ENCODE measurements around the gene C1orf198. TPM values are rescaled to one million over a fixed set of nuclear protein-coding genes. Genes with fewer than 3 reads are reported as not detected.

Gene C1orf198
- total and polyA plus RNA-seq, 2 of the 4 experiments (the other 2 are of a cell fraction): 67.4 to 76.2 TPM

DNA sequence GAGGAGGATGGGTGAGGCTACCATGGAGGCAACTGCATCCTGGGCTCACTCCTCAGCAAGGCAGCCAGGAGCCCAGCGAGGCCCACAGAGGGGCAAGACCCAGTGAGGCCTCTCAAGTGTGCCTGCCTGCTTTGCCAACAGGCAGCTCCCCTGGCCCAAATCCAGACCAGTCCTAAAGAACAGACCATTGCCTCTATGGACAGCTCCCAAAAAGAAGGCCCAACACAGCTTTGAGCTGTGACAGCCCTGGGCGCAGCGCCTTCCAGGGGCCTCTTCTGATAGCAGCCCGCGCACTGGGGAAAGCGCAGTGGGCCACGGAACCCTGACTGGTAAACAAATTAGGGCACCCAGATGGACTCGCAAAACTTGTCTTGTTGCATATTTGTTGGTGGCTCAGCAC, 25.5 kb downstream of the C1orf198 start:
- ChIA-PET CTCF (no interaction called here), POLR2A (ENCODE audit: unreplicated experiment) (no interaction called here)
- no peak overlapping the region for H3K4me2 ChIP-seq (ENCODE audit: low read depth, low read length)
- peaks cover 51% of the 10 kb centered on the region for H3K36me3 ChIP-seq (ENCODE audit: control insufficient read depth, insufficient read depth, low read length)
- H3K4ac ChIP-seq (ENCODE audit: low read depth, low read length): no peak overlapping the region
- H4K91ac ChIP-seq (ENCODE audit: insufficient read depth, low read depth, low read length): no peak overlapping the region
- dilution Hi-C loops (cut with HindIII; ENCODE audit: low sequenced_read_pairs, unreplicated experiment): no loop called here
- H2BK120ac ChIP-seq (ENCODE audit: low read depth, low read length): no peak overlapping the region
- DNase-seq: no peak
- TF ChIP-seq CTCF (conservative IDR thresholded peaks at IDR 0.05; ENCODE audit: low read depth, low read length) (no peak), RFX5 (IDR thresholded peaks at IDR 0.05; ENCODE audit: low read depth, low read length) (no peak), RCOR1 (IDR thresholded peaks at IDR 0.05; ENCODE audit: insufficient replicate concordance, low read length) (no peak), POLR2A (IDR thresholded peaks at IDR 0.05; ENCODE audit: low read depth, low read length) (no peak), MXI1 (IDR thresholded peaks at IDR 0.05; ENCODE audit: borderline replicate concordance, low read depth, low read length) (no peak)
- H2BK15ac ChIP-seq (ENCODE audit: low read depth, low read length): no peak overlapping the region
- H2AK9ac ChIP-seq (replicated peaks; ENCODE audit: low read depth, low read length, poor library complexity): no peak overlapping the region
- H3K56ac ChIP-seq (ENCODE audit: extremely low read depth, insufficient read depth, low read length): no peak overlapping the region
- no peaks in the 10 kb centered on the region for H3K27me3 ChIP-seq (ENCODE audit: control insufficient read depth, insufficient read depth, low read length)
- no peak overlapping the region for H3K4me3 ChIP-seq (ENCODE audit: insufficient read depth, low read depth, low read length)
- no peak overlapping the region for H4K8ac ChIP-seq (ENCODE audit: low read depth in 2 of 2, low read length in 2 of 2)
- H3K23ac ChIP-seq (ENCODE audit: low read depth, low read length): no peak overlapping the region
- H3K14ac ChIP-seq (replicated peaks; ENCODE audit: low read depth, low read length): no peak overlapping the region
- peaks cover 50% of the 10 kb centered on the region for H4K20me1 ChIP-seq (ENCODE audit: insufficient read depth, low read length)
- 98% methylated on average over 7 of the region's 8 CpGs; no CpG with 5 or more reads in 1 of the 2 experiments for WGBS, 2 experiments (ENCODE audit: extremely low coverage in 2 of 2, insufficient read length in 1 of 2)
- H3K27ac ChIP-seq (ENCODE audit: insufficient read depth, low read length): no peak overlapping the region
- H2AFZ ChIP-seq (replicated peaks; ENCODE audit: low read length, poor library complexity): no peak overlapping the region
- peaks cover 43 to 77% of the 10 kb centered on the region in 2 experiments for H3K79me1 ChIP-seq (ENCODE audit: low read depth in 1 of 2, low read length in 2 of 2)
- H3K18ac ChIP-seq (ENCODE audit: low read depth, low read length): no peak overlapping the region
- H3K9me3 ChIP-seq (ENCODE audit: control insufficient read depth, insufficient read depth, low read length): no peaks in the 10 kb centered on the region
- ATAC-seq (ENCODE audit: low read depth): no peak
- peaks cover under 1% of the 10 kb centered on the region; the same call in 1 of the 2 replicates for H3K4me1 ChIP-seq (ENCODE audit: control insufficient read depth, insufficient read depth, low read length)
- H3K9me1 ChIP-seq (ENCODE audit: insufficient read depth, low read length): peaks cover 22% of the 10 kb centered on the region
- no peak overlapping the region for H2AK5ac ChIP-seq (ENCODE audit: low read depth, low read length)
- H2BK20ac ChIP-seq (ENCODE audit: low read depth, low read length): no peak overlapping the region
- no peak overlapping the region for H2BK5ac ChIP-seq (ENCODE audit: low read depth, low read length, poor library complexity, severe bottlenecking)
- H3K9ac ChIP-seq (ENCODE audit: low read depth, low read length): no peak overlapping the region
- no peak overlapping the region for H4K5ac ChIP-seq (ENCODE audit: low read depth, low read length)
- in situ Hi-C loops (cut with MboI; ENCODE audit: low sequenced_read_pairs): no loop called here
- BruUV-seq (replicated peaks): no TSS peak
- intact Hi-C loops (cut with micrococcal nuclease): no loop called here

Measured in IMR-90 (cell line).